GM21381 (cell line): ENCODE data around the gene KNSTRN.

Source experiments
- ATAC-seq: cut with Tn5 transposase; IDR thresholded peaks from one replicate; pipeline ENCODE4 v1.9.1; 2021; ENCODE audit warnings: mild to moderate bottlenecking, moderate library complexity; ENCODE audit not compliant: unreplicated experiment

The KNSTRN gene

GRCh38 chr15:40425681-40426080, 43.2 kb downstream of the KNSTRN start:
- no peak for ATAC-seq

- no peak for ATAC-seq
Observed at GRCh38 chr15:40427188-40427587, 44.7 kb downstream of the KNSTRN start.

GRCh38 chr15:40428185-40428584, 45.7 kb downstream of the KNSTRN start:
- no peak for ATAC-seq

GRCh38 chr15:40429068-40429710, 46.7 kb downstream of the KNSTRN start:
- ATAC-seq = no peak

- no peak for ATAC-seq
Observed at GRCh38 chr15:40430271-40430805, 47.8 kb downstream of the KNSTRN start.

GRCh38 chr15:40435023-40435709, 52.6 kb downstream of the KNSTRN start:
- no peak for ATAC-seq

- ATAC-seq = no peak
Observed at GRCh38 chr15:40435710-40436089, 53.2 kb downstream of the KNSTRN start.

- no peak for ATAC-seq
Observed at GRCh38 chr15:40436116-40436891, 53.8 kb downstream of the KNSTRN start.

- no peak for ATAC-seq
Observed at GRCh38 chr15:40436892-40437751, 54.6 kb downstream of the KNSTRN start.

GRCh38 chr15:40437752-40438687, 55.5 kb downstream of the KNSTRN start:
- no peak for ATAC-seq

GRCh38 chr15:40438712-40439111, 56.2 kb downstream of the KNSTRN start:
- no peak for ATAC-seq

GRCh38 chr15:40439461-40439959, 57.0 kb downstream of the KNSTRN start:
- ATAC-seq = no peak

- ATAC-seq = no peak
Observed at GRCh38 chr15:40439960-40440742, 57.6 kb downstream of the KNSTRN start.

- ATAC-seq = peak; percentile 89
Observed at GRCh38 chr15:40440743-40441564, 58.4 kb downstream of the KNSTRN start, which contains the start of gene BAHD1. Gene BAHD1 (plus strand): TSS chr15:40440953. CDS start chr15:40458465, 17,512 bp downstream.

- ATAC-seq = peak; percentile 1
Observed at GRCh38 chr15:40441565-40442531, 59.3 kb downstream of the KNSTRN start.

GRCh38 chr15:40443255-40443654, 60.7 kb downstream of the KNSTRN start:
- no peak for ATAC-seq
